HAP-1 (cell line): Measurements from ENCODE around the gene UBL4A.

ENCODE experiments used
- DNase-seq, 2 experiments: peaks; one replicate each; pipeline ENCODE4 v3.0.0-alpha.2; 2016 to 2020; ENCODE audit warnings: low spot score in 2 of 2
- H3K27me3 ChIP-seq: fragments of 250-450 bp; sonication (Bioruptor Pico); 2 replicates; pipeline ENCODE4 v1.5.1; 2020; ENCODE audit warnings: low read depth, mild to moderate bottlenecking, moderate library complexity
- H3K36me3 ChIP-seq: fragments of 250-450 bp; sonication (Bioruptor Pico); replicated peaks from 2 replicates; pipeline ENCODE4 v1.5.1; 2020; ENCODE audit warnings: mild to moderate bottlenecking
- H3K4me1 ChIP-seq: fragments of 250-450 bp; sonication (Bioruptor Pico); 2 replicates; pipeline ENCODE4 v1.5.1; 2020; ENCODE audit warnings: mild to moderate bottlenecking
- H3K4me3 ChIP-seq: fragments of 250-450 bp; sonication (Bioruptor Pico); 2 replicates; pipeline ENCODE4 v1.5.1; 2020; ENCODE audit warnings: mild to moderate bottlenecking, moderate library complexity
- H3K9me3 ChIP-seq: fragments of 250-450 bp; sonication (Bioruptor Pico); 2 replicates; pipeline ENCODE4 v1.5.1; 2020; ENCODE audit warnings: mild to moderate bottlenecking, moderate library complexity
- in situ Hi-C: fragments of 300-500 bp; cut with MboI; formaldehyde crosslinking; loops from 3 replicates; pipeline ENCODE4 v1.14.3; 2020; ENCODE audit warnings: low sequenced_read_pairs, inconsistent platforms, mixed read lengths

Gene UBL4A

DNA sequence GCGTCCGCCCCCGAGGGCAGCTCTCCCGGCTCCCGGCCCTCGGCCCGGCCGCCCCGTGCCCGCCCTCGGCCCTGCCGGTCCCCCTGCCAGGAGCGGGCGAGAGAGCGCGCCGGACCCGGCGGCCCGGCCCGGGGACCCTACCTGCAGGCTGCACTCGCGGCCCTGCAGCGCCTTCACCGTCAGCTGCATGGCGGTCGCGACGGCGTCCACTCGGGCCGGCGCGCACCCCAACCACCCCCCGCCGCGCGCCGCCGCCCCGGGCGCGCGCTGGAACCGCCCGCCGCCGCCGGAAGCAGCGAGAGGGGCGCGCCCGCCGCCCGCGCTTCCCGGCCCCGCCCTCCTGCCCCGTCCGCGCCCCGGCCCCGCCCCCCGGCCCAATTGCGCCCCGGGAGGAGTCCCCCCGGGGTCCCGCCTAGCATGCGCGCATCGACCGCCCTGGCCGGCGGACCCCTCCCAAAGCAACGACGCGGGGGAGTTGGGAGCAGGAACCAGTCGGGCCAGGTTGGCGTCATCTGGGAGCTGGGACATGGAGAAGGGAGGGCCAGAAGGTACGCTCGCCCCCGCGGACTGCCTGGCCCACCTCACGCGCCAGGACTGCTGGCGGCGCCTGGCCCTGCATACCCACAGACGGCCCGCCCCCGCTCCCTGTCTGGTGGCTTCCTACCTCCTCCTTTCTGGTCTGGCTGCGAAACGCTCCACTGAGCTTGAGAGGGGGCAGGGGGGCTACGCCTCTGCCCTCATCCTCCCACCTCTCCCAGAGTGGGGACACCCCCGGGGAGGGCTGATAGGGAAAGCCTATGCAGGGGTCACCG lies at the start of gene UBL4A:
UBL4A (minus strand) TSS at position 220 of the 812 bp plus-strand sequence; CDS start at position 189, 31 bp downstream.
- Histone ChIP-seq H3K4me1 (peaks cover 27% of the 10 kb centered on the region), H3K4me3 (peak within 1 kb of the TSS; percentile 69), H3K36me3 (peaks cover 48% of the 10 kb centered on the region), H3K27me3 (no peaks in the 10 kb centered on the region), H3K9me3 (no peaks in the 10 kb centered on the region)
- in situ Hi-C loops: no loop called here
- peak; percentile 60 to 84 for DNase-seq

DNA sequence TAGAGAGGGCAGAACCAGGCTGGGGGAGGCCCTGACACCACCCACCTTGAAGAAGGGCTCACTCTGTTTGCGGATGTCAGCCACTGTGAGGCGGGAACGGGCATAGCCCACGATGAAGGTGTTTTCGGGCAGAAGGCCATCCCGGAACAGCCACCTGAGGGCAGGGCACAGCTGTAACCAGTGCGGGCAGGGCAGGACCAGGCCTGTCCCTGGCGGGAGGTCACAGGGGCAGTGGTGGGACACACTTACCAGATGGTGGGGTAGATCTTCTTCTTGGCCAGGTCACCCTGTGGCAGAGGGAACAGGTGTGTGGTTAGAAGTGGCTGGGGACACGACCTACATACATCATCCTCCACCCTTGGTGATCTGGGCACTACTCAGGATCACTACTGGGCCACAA lies 49.5 kb upstream of the UBL4A start:
- H3K9me3 ChIP-seq: no peaks in the 10 kb centered on the region
- no peak for DNase-seq
- no peak overlapping the region for H3K4me3 ChIP-seq
- no peaks in the 10 kb centered on the region for H3K4me1 ChIP-seq
- no peaks in the 10 kb centered on the region for H3K27me3 ChIP-seq
- in situ Hi-C loops: loop anchor here (25.0 kb wide), 4 partner anchors 174 to 1574 kb away; partner anchors contain the start of genes FLNA, IRAK1 and MECP2
- H3K36me3 ChIP-seq: peaks cover 42% of the 10 kb centered on the region

- Histone ChIP-seq H3K4me3 (no peak overlapping the region), H3K9me3 (no peaks in the 10 kb centered on the region), H3K4me1 (no peaks in the 10 kb centered on the region), H3K36me3 (peaks cover 41% of the 10 kb centered on the region), H3K27me3 (no peaks in the 10 kb centered on the region)
- peak; percentile 87 to 95 for DNase-seq
- in situ Hi-C loops: loop anchor here (25.0 kb wide), 4 partner anchors 172 to 1572 kb away; partner anchors contain the start of genes FLNA, IRAK1 and MECP2
These were observed 48.3 kb upstream of the UBL4A start for GRCh38 chrX:154534526-154535322.

- H3K27me3 ChIP-seq: no peaks in the 10 kb centered on the region
- H3K4me3 ChIP-seq: no peak overlapping the region
- in situ Hi-C loops: loop anchor here (25.0 kb wide), 4 partner anchors 170 to 1570 kb away; partner anchors contain the start of genes FLNA, IRAK1 and MECP2
- H3K4me1 ChIP-seq: no peaks in the 10 kb centered on the region
- H3K36me3 ChIP-seq: peaks cover 41% of the 10 kb centered on the region
- DNase-seq: no peak
- H3K9me3 ChIP-seq: no peaks in the 10 kb centered on the region
These were observed 46.3 kb upstream of the UBL4A start for GRCh38 chrX:154532690-154533089.

GRCh38 chrX:154531626-154532025 lies 45.2 kb upstream of the UBL4A start:
- Histone ChIP-seq H3K4me3 (no peak overlapping the region), H3K36me3 (peaks cover 41% of the 10 kb centered on the region), H3K27me3 (no peaks in the 10 kb centered on the region), H3K4me1 (peaks cover 8% of the 10 kb centered on the region), H3K9me3 (no peaks in the 10 kb centered on the region)
- in situ Hi-C loops: loop anchor here (25.0 kb wide), 4 partner anchors 169 to 1569 kb away; partner anchors contain the start of genes FLNA, IRAK1 and MECP2
- DNase-seq: no peak

DNA sequence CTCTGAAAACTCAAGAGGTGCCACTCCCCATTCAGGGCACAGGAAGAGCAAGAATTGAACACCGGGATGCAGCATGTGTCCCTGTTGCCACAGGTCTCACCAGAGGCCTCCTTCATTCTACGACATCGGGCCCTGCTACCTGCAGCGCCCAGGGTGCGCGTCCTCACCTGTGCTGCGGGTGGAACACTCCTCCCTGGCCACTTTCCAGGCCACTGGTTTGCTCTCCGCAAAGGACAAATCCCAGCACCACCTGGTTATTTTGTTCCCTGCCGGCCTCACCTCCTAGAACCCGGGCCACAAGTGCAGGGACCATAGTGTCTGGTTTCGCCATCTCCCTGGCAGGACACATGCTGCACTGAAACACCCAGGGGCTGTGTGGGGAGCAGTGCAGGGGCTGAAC lies 43.9 kb upstream of the UBL4A start:
- Histone ChIP-seq H3K36me3 (peaks cover 36% of the 10 kb centered on the region), H3K4me3 (no peak overlapping the region), H3K4me1 (peaks cover 8% of the 10 kb centered on the region), H3K27me3 (no peaks in the 10 kb centered on the region), H3K9me3 (no peaks in the 10 kb centered on the region)
- no peak for DNase-seq
- in situ Hi-C loops: loop anchor here (25.0 kb wide), 4 partner anchors 168 to 1568 kb away; partner anchors contain the start of genes FLNA, IRAK1 and MECP2

DNA sequence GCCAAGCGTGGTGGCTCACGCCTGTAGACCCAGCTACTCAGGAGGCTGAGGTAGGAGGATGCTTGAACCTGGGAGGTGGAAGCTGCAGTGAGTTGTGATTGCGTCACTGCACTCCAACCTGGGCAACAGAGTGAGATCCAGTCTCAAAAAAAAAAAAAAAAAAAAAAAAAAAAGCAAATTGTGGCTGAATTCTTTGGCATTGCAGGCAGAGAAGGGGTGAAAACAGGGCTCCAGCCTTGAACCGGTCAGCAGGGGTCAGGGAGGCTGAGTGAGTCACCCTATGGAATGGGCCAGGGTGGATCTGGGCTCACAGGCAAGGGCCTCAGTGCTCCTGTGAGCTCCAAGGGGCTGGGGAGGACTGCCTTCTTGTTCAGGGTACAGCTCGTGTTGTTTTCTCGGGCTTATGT lies 42.8 kb upstream of the UBL4A start:
- no peaks in the 10 kb centered on the region for H3K27me3 ChIP-seq
- H3K4me3 ChIP-seq: no peak overlapping the region
- no peak for DNase-seq
- no peaks in the 10 kb centered on the region for H3K9me3 ChIP-seq
- peaks cover 27% of the 10 kb centered on the region for H3K36me3 ChIP-seq
- H3K4me1 ChIP-seq: peaks cover 8% of the 10 kb centered on the region
- in situ Hi-C loops: loop anchor here (25.0 kb wide), 4 partner anchors 167 to 1567 kb away; partner anchors contain the start of genes FLNA, IRAK1 and MECP2

GRCh38 chrX:154526901-154527675 lies 40.7 kb upstream of the UBL4A start:
- Histone ChIP-seq H3K4me3 (peak overlapping the region; percentile 16), H3K36me3 (peaks cover 6% of the 10 kb centered on the region; the same call in 1 of the 2 replicates)
- in situ Hi-C loops: loop anchor here (25.0 kb wide), 4 partner anchors 165 to 1565 kb away; partner anchors contain the start of genes FLNA, IRAK1 and MECP2

DNA sequence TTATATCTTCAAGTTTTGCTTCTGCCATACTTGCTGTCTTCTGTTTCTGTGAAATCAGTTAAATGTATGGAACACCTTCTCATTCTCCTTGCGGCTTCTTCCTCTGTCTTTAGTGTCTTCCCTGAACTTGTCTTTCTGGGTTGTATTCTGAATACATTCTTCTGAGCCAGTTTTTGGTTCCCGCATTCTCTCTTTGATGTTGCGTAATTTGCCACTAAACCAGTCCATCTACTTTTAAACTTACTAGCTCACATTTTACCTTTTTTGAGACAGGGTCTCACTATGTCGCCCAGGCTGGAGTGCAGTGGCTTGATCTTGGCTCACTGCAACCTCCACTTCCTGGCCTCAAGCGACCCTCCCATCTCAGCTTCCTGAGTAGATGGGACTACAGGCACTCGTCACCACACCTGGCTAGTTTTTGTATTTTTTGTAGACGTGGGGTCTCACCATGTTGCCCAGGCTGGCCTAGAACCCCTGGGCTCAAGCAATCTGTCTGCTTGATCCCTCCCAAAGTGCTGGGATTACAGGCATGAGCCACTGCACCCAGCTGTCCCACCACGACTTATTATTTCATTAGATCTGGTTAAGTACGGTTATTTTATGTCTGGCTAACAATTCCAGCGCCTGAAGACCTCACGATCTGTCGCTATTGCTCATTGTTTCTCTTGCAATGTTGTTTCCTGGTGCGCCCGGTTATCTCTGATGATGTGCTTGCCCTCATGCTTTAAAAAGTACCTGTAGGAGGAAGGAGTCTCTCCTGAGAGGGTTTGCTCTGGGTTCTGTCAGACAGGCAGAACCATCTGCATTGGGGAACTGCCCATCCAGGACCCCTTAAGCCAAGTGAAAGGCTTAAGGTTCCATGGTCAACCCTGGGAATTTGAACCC lies 39.4 kb upstream of the UBL4A start:
- DNase-seq: no peak
- H3K27me3 ChIP-seq: no peaks in the 10 kb centered on the region
- in situ Hi-C loops: loop anchor here (25.0 kb wide), 4 partner anchors 164 to 1564 kb away; partner anchors contain the start of genes FLNA, IRAK1 and MECP2
- no peaks in the 10 kb centered on the region for H3K9me3 ChIP-seq
- H3K4me1 ChIP-seq: peaks cover 8% of the 10 kb centered on the region
- no peak overlapping the region for H3K4me3 ChIP-seq
- peaks cover 1% of the 10 kb centered on the region; the same call in 1 of the 2 replicates for H3K36me3 ChIP-seq

More at GRCh38 chrX:154526901-154527675, 40.7 kb upstream of the UBL4A start:
- no peaks in the 10 kb centered on the region for H3K27me3 ChIP-seq
- peak; percentile 91 to 94 for DNase-seq
- H3K4me1 ChIP-seq: peaks cover 8% of the 10 kb centered on the region
- H3K9me3 ChIP-seq: no peaks in the 10 kb centered on the region

DNA sequence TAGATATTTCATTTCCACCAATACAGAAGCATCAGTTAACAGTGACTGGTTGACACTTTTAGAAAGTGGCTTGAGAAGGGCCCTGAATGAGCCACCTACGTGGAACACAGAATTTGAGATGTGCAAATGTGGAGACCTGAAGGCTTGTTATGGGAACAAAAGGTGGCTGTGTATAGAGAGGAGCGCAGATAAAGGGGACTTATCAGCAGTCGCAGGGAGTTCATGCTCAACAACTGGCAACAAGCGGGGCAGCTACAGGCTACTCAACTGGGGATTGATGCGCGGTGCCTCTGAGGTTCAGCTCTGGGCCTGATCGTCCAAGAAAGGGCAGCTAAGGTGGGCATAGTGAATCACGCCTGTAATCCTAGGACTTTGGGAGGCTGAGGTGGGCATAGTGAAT lies 33.0 kb upstream of the UBL4A start:
- Histone ChIP-seq H3K4me1 (peaks cover 19% of the 10 kb centered on the region), H3K27me3 (no peaks in the 10 kb centered on the region), H3K9me3 (no peaks in the 10 kb centered on the region), H3K36me3 (no peaks in the 10 kb centered on the region), H3K4me3 (no peak overlapping the region)
- no peak for DNase-seq
- in situ Hi-C loops: no loop called here

GRCh38 chrX:154517101-154517781 lies 30.8 kb upstream of the UBL4A start:
- H3K27me3 ChIP-seq: no peaks in the 10 kb centered on the region
- no peak for DNase-seq
- no peaks in the 10 kb centered on the region for H3K9me3 ChIP-seq
- in situ Hi-C loops: no loop called here
- H3K36me3 ChIP-seq: no peaks in the 10 kb centered on the region; the same call in 1 of the 2 replicates
- H3K4me3 ChIP-seq: no peak overlapping the region
- peaks cover 19% of the 10 kb centered on the region for H3K4me1 ChIP-seq
